HG03159 (cell line): ENCODE results near the gene ZER1.
"Not testable (repeated sequence)": the region's sequence is repeated elsewhere in the genome, so short reads cannot be mapped to it uniquely, and the experiment has no call there.

Source experiments
- ATAC-seq: cut with Tn5 transposase; IDR thresholded peaks from one replicate; pipeline ENCODE4 v1.9.1; 2021; ENCODE audit warnings: mild to moderate bottlenecking, moderate library complexity; ENCODE audit not compliant: unreplicated experiment

The ZER1 gene

GRCh38 chr9:128788445-128788844 lies 16.7 kb upstream of the ZER1 start:
- no peak for ATAC-seq

- no peak for ATAC-seq
Observed at GRCh38 chr9:128787659-128788058, 15.9 kb upstream of the ZER1 start.

GRCh38 chr9:128786681-128787601 lies 15.2 kb upstream of the ZER1 start, which contains the start of gene TBC1D13:
Gene TBC1D13, plus strand, starts transcription at chr9:128787253. Its CDS starts 101 bp downstream, at chr9:128787354.
- peak; percentile 71 for ATAC-seq

- ATAC-seq: no peak
Observed at GRCh38 chr9:128785427-128785826, 13.7 kb upstream of the ZER1 start.

- no peak for ATAC-seq
Observed at GRCh38 chr9:128782669-128783068, 10.9 kb upstream of the ZER1 start.

GRCh38 chr9:128781187-128782070 lies 9.7 kb upstream of the ZER1 start:
- ATAC-seq: no peak

- not testable (repeated sequence) for ATAC-seq
Observed at GRCh38 chr9:128780093-128780492, 8.4 kb upstream of the ZER1 start.

- ATAC-seq: no peak
Observed at GRCh38 chr9:128774804-128775203, 3.1 kb upstream of the ZER1 start.

GRCh38 chr9:128773049-128773448 lies 1.3 kb upstream of the ZER1 start:
- no peak for ATAC-seq

- ATAC-seq: no peak
Observed at GRCh38 chr9:128771094-128771721, 519 bp downstream of the ZER1 start.

GRCh38 chr9:128770286-128771030 lies 1.3 kb downstream of the ZER1 start:
- no peak for ATAC-seq

GRCh38 chr9:128768606-128769005 lies 3.1 kb downstream of the ZER1 start:
- no peak for ATAC-seq

GRCh38 chr9:128765499-128765898 lies 6.2 kb downstream of the ZER1 start:
- no peak for ATAC-seq

GRCh38 chr9:128764361-128764760 lies 7.4 kb downstream of the ZER1 start:
- ATAC-seq: no peak

- no peak for ATAC-seq
Observed at GRCh38 chr9:128762671-128763449, 8.9 kb downstream of the ZER1 start.

GRCh38 chr9:128757602-128758001 lies 14.1 kb downstream of the ZER1 start:
- no peak for ATAC-seq

GRCh38 chr9:128753627-128754026 lies 18.1 kb downstream of the ZER1 start:
- no peak for ATAC-seq

GRCh38 chr9:128750926-128751595 lies 20.7 kb downstream of the ZER1 start:
- no peak for ATAC-seq

GRCh38 chr9:128747241-128747640 lies 24.5 kb downstream of the ZER1 start:
- no peak for ATAC-seq
